Thyroid gland (tissue), 4 donors: ENCODE data around the gene TBC1D8.

ENCODE experiments used
- POLR2A ChIP-seq, 2 donors: fragments of 450-650 bp; IDR thresholded peaks; one replicate each; pipeline ENCODE4 v1.6.1; 2017; ENCODE audit warnings: antibody characterized with exemption in 2 of 2, mild to moderate bottlenecking in 2 of 2, moderate library complexity in 1 of 2
- TF ChIP-seq, protein P1 (sequence below), 6 experiments: fragments of 200-600 bp in 3 of 6; fragments of 450-650 bp in 3 of 6; sonication (generic) in 3 of 6; IDR thresholded peaks; one replicate each; pipeline ENCODE4 v1.5.1; 2016 to 2019; ENCODE audit warnings: antibody characterized with exemption in 6 of 6, mild to moderate bottlenecking in 2 of 6, inconsistent platforms in 1 of 6, moderate library complexity in 1 of 6

DNA sequence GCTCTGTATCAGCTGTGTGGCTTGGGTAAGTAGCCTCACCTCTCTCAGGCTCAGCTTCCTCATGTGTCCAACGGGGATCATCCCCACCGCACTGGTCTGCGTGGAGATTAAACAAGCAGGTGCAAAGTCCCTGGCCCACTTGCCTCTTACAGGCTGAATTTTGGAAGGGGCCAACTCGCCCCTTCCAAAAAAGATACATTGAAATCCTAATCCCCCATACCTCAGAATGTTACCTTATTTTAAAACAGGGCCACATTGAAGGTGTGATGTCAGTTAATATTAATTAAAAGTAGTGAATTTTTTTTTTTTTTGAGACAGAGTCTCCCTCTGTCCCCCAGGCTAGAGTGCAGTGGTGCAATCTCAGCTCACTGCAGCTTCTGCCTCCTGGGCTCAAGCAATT lies 34.8 kb downstream of the TBC1D8 start:
- no peak for TF ChIP-seq POLR2A (IDR thresholded peaks at IDR 0.05)
- TF ChIP-seq, protein P1, sequence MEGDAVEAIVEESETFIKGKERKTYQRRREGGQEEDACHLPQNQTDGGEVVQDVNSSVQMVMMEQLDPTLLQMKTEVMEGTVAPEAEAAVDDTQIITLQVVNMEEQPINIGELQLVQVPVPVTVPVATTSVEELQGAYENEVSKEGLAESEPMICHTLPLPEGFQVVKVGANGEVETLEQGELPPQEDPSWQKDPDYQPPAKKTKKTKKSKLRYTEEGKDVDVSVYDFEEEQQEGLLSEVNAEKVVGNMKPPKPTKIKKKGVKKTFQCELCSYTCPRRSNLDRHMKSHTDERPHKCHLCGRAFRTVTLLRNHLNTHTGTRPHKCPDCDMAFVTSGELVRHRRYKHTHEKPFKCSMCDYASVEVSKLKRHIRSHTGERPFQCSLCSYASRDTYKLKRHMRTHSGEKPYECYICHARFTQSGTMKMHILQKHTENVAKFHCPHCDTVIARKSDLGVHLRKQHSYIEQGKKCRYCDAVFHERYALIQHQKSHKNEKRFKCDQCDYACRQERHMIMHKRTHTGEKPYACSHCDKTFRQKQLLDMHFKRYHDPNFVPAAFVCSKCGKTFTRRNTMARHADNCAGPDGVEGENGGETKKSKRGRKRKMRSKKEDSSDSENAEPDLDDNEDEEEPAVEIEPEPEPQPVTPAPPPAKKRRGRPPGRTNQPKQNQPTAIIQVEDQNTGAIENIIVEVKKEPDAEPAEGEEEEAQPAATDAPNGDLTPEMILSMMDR (IDR thresholded peaks at IDR 0.05): no peak
